GM10266 (cell line): ENCODE data around the gene MEOX2.

Source experiments
- DNase-seq: peaks from one replicate; pipeline ENCODE4 v3.0.0; 2012; ENCODE audit errors: extremely low spot score
- TF ChIP-seq, protein P1 (sequence below): IDR thresholded peaks from 2 replicates; pipeline ENCODE4 v1.5.1; 2012; ENCODE audit warnings: mild to moderate bottlenecking, low read depth; ENCODE audit not compliant: control insufficient read depth, insufficient read depth; ENCODE audit errors: missing control alignments

MEOX2 gene

GRCh38 chr7:15647309-15647708 is 39.2 kb downstream of the MEOX2 start:
- TF ChIP-seq, protein P1, sequence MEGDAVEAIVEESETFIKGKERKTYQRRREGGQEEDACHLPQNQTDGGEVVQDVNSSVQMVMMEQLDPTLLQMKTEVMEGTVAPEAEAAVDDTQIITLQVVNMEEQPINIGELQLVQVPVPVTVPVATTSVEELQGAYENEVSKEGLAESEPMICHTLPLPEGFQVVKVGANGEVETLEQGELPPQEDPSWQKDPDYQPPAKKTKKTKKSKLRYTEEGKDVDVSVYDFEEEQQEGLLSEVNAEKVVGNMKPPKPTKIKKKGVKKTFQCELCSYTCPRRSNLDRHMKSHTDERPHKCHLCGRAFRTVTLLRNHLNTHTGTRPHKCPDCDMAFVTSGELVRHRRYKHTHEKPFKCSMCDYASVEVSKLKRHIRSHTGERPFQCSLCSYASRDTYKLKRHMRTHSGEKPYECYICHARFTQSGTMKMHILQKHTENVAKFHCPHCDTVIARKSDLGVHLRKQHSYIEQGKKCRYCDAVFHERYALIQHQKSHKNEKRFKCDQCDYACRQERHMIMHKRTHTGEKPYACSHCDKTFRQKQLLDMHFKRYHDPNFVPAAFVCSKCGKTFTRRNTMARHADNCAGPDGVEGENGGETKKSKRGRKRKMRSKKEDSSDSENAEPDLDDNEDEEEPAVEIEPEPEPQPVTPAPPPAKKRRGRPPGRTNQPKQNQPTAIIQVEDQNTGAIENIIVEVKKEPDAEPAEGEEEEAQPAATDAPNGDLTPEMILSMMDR: no peak
- DNase-seq: no peak

- TF ChIP-seq, protein P1: no peak
- no peak for DNase-seq
Measured at GRCh38 chr7:15643000-15643705, 43.3 kb downstream of the MEOX2 start.

GRCh38 chr7:15628876-15629275 is 57.6 kb downstream of the MEOX2 start:
- DNase-seq: no peak
- TF ChIP-seq, protein P1: no peak

DNA sequence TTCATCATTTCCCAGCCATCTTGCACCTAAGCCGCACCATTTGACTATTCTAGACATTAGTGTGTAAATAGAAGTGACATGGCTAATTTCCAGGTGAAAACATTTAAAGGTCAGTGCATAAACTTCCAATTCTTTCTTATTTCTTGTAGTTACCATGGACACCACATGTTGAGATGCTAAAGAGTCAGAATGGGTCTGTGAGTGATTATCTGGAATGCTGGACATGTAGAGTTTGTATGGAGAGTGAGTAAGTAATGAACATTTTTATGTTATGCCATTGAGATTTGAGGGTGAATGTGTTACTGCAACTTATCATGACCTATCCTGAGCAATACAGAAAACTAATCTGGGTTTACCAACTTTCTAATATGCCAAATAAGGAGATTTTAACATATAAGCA is 60.4 kb downstream of the MEOX2 start:
- no peak for DNase-seq
- TF ChIP-seq, protein P1: no peak

GRCh38 chr7:15625466-15625865 is 61.0 kb downstream of the MEOX2 start:
- DNase-seq: no peak
- TF ChIP-seq, protein P1: no peak

DNA sequence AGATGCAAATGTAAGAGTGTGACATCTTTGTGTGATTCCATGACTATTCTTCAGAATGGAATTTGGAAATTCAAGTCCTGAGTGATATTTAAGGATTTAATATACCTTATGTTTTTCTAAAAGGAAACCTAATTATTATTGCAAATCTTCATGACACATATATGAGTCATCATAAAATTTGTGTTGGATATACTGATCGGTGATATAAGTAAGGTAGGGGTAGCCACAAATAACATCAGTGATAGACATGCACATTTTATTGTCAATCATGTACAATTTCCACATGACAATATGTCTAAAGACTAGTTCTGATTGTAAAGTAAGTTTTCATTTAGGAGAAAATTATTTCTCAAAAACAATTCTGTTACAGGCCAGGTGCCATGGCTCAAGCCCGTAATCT is 65.0 kb downstream of the MEOX2 start:
- TF ChIP-seq, protein P1: no peak
- DNase-seq: no peak

DNA sequence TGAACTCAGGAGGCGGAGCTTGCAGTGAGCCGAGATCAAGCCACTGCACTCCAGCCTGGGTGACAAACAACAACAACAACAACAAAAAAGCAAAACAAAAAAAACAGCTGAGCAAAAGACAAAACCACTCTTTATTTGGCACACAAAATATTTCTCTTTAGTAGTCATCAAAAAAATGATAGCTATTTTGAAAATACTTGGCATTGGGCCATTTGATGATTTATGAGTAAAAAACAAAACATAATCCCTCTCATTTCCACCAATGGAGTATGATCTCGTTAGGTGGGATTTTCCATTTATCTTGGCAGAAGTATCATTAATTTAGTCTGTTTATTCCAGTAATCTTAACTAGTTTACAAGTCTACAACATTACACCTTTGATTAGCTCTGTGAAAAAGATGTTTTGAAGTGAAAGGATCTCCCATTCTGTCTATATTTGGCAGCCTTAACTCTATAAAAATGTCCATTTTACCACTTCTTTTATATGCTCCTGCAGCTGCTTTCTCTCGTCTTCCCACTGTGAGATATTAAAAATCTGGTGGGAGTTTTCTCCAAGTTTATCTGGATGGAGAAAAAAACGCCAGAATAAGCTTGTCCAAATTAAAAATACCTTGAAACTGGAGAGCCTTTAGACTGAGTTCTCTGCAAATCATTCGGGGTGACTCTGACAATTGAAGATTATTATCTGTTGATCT is 65.8 kb downstream of the MEOX2 start:
- no peak for DNase-seq
- TF ChIP-seq, protein P1: no peak
